Peyer's patch (tissue), 4 donors: ENCODE data around the gene RNF157. TPM values are rescaled to one million over a fixed set of nuclear protein-coding genes. Genes with fewer than 3 reads are reported as not detected.

Experiments
- DNase-seq, 3 donors: peaks; one replicate each; pipeline ENCODE4 v3.0.0-alpha.2; 2017 to 2019
- H3K27ac ChIP-seq, 4 donors: fragments of 200-600 bp; sonication (generic); one replicate each; pipeline ENCODE4 v1.5.1; 2016 to 2019
- H3K27me3 ChIP-seq, 2 donors: fragments of 200-600 bp; sonication (generic); one replicate each; pipeline ENCODE4 v1.5.1; 2019
- H3K36me3 ChIP-seq, 3 donors: fragments of 200-600 bp; sonication (generic); one replicate each; pipeline ENCODE4 v1.5.1; 2016 to 2019
- H3K4me1 ChIP-seq, 4 donors: fragments of 200-600 bp; sonication (generic); one replicate each; pipeline ENCODE4 v1.5.1; 2016 to 2019
- H3K4me3 ChIP-seq, 4 donors: fragments of 200-600 bp; sonication (generic); 1 replicate in 3 of 4; 2 replicates in 1 of 4; pipeline ENCODE4 v1.5.1; 2016 to 2019; ENCODE audit warnings: mild to moderate bottlenecking in 1 of 4
- H3K9me3 ChIP-seq, 4 donors: fragments of 200-600 bp; sonication (generic); one replicate each; pipeline ENCODE4 v1.5.1; 2016 to 2019; ENCODE audit warnings: mild to moderate bottlenecking in 1 of 4
- POLR2A ChIP-seq, 2 donors: fragments of 450-650 bp; IDR thresholded peaks; one replicate each; pipeline ENCODE4 v1.5.1; 2017; ENCODE audit warnings: antibody characterized with exemption in 2 of 2, mild to moderate bottlenecking in 2 of 2, moderate library complexity in 2 of 2
- total RNA-seq, 4 donors: library from RNA; depleted of rRNA; stranded (reverse); fragments of >200 nt; gene quantifications; one replicate each; pipeline ENCODE4 v1.1.0, GENCODE V29; 2016
- TF ChIP-seq, protein P1 (sequence below), 6 experiments: fragments of 450-650 bp in 4 of 6; fragments of 200-600 bp in 2 of 6; sonication (generic) in 1 of 6; IDR thresholded peaks; one replicate each; pipeline ENCODE4 v1.5.1; 2017 to 2019; ENCODE audit warnings: antibody characterized with exemption in 6 of 6, mild to moderate bottlenecking in 3 of 6, moderate library complexity in 1 of 6

Gene RNF157
- total RNA-seq, 4 donors from 2014 or later = 73.4 to 115 (median 106) TPM

GRCh38 chr17:76147211-76148014 lies 92.9 kb downstream of the RNF157 start:
- Histone ChIP-seq H3K27me3 (no peaks in the 10 kb centered on the region), H3K36me3 (no peaks in the 10 kb centered on the region), H3K27ac (no peak overlapping the region), H3K4me1 (peaks cover 0 to 19% (median 7%) of the 10 kb centered on the region in 4 donors), H3K4me3 (no peak overlapping the region), H3K9me3 (no peaks in the 10 kb centered on the region)
- TF ChIP-seq, protein P1, sequence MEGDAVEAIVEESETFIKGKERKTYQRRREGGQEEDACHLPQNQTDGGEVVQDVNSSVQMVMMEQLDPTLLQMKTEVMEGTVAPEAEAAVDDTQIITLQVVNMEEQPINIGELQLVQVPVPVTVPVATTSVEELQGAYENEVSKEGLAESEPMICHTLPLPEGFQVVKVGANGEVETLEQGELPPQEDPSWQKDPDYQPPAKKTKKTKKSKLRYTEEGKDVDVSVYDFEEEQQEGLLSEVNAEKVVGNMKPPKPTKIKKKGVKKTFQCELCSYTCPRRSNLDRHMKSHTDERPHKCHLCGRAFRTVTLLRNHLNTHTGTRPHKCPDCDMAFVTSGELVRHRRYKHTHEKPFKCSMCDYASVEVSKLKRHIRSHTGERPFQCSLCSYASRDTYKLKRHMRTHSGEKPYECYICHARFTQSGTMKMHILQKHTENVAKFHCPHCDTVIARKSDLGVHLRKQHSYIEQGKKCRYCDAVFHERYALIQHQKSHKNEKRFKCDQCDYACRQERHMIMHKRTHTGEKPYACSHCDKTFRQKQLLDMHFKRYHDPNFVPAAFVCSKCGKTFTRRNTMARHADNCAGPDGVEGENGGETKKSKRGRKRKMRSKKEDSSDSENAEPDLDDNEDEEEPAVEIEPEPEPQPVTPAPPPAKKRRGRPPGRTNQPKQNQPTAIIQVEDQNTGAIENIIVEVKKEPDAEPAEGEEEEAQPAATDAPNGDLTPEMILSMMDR (IDR thresholded peaks at IDR 0.05) = peak; percentile 17 to 33 (median 25)
- no peak for TF ChIP-seq POLR2A (IDR thresholded peaks at IDR 0.05)
- DNase-seq = peak in 2 of 3 donors; percentile 39 to 42

- TF ChIP-seq, protein P1 (IDR thresholded peaks at IDR 0.05) = no peak
- TF ChIP-seq POLR2A (IDR thresholded peaks at IDR 0.05) = no peak
- Histone ChIP-seq H3K9me3 (no peaks in the 10 kb centered on the region), H3K4me3 (no peak overlapping the region), H3K27ac (peak overlapping the region; percentile 61 to 82 (median 74)), H3K4me1 (peaks cover 3 to 24% (median 10%) of the 10 kb centered on the region in 4 donors), H3K36me3 (no peaks in the 10 kb centered on the region), H3K27me3 (no peaks in the 10 kb centered on the region)
- peak in 2 of 3 donors; percentile 43 for DNase-seq
Observed at GRCh38 chr17:76146053-76146851, 94.0 kb downstream of the RNF157 start.

DNA sequence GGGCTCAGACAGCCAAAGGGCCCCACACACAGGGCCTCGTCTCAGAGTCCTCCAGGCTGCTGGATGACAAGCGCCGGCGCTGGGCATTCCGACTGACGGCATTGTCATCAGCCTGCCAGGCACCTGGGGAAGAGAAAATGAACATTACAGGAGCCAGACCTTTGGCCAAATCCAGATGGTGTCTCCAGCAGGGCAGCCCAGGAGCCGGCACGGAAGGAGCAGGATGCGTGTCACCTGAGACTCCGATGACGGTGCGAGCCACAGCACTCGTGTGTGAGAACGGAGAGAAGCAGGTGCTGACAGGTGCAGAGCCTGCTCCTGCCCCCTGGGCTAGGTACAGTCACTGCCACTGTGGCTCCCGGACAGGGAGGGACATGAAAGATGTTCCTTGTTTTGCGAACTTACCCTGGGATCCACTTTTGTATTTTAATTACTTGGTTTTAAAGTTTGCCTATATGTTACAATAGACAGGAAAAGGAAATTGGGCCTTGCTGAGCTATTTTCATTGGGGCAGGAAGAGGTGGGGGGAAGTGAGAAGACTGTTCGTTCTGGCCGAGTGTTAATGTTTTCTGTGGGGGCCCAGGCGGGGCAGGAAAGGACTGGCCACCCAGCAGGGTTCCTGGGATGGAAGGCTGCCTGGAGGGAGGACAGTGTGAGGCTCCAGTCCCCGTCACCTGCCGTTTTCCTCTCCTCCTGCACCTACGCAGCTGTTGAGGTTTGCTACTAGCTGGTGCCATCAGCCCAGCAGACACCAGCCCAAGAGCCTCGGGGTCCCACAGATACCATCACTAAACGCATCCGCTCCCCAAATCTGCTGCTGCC lies 94.9 kb downstream of the RNF157 start:
- no peaks in the 10 kb centered on the region for H3K27me3 ChIP-seq
- no peaks in the 10 kb centered on the region for H3K9me3 ChIP-seq
- no peak for TF ChIP-seq POLR2A (IDR thresholded peaks at IDR 0.05)
- TF ChIP-seq, protein P1 (IDR thresholded peaks at IDR 0.05) = no peak
- peak overlapping the region in 1 of 4 donors; percentile 12 for H3K4me3 ChIP-seq
- H3K4me1 ChIP-seq = peaks cover 6 to 32% (median 14%) of the 10 kb centered on the region in 4 donors
- H3K27ac ChIP-seq = peak overlapping the region; percentile 61 to 82 (median 74)
- peak; percentile 51 to 84 (median 78) for DNase-seq
- H3K36me3 ChIP-seq = no peaks in the 10 kb centered on the region

DNA sequence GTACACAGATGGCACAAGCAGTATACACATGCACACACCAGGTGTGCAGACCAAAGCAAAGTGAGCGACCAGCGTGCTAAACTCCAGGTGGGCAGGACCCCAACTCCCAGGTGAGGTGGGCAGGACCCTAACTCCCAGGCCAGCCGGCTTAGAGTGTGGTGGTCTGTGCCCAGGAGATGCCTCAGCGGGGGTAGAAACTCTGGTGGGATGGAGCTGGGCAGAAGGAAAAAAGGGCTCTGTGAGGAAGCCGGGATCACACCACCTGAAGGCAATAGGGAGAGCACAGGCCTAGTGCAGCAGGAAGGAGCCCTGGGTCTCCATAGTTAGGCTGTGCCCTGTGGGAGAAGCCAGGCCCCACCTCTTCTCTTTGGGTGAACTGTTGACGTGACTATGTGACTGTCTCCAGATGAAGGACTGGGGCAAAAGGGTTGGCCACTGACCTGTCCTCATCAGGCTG lies 97.7 kb downstream of the RNF157 start:
- Histone ChIP-seq H3K9me3 (no peaks in the 10 kb centered on the region), H3K27me3 (peaks cover 0 to 13% of the 10 kb centered on the region in 2 donors), H3K4me3 (no peak overlapping the region), H3K4me1 (peaks cover 9 to 39% (median 21%) of the 10 kb centered on the region in 4 donors), H3K36me3 (no peaks in the 10 kb centered on the region), H3K27ac (no peak overlapping the region)
- peak in 2 of 3 donors; percentile 40 for DNase-seq
- no peak for TF ChIP-seq POLR2A (IDR thresholded peaks at IDR 0.05)
- TF ChIP-seq, protein P1 (IDR thresholded peaks at IDR 0.05) = no peak

GRCh38 chr17:76142039-76142584 lies 98.2 kb downstream of the RNF157 start:
- Histone ChIP-seq H3K9me3 (no peaks in the 10 kb centered on the region), H3K4me3 (no peak overlapping the region), H3K27me3 (peaks cover 0 to 15% of the 10 kb centered on the region in 2 donors), H3K27ac (no peak overlapping the region), H3K4me1 (peaks cover 9 to 39% (median 21%) of the 10 kb centered on the region in 4 donors), H3K36me3 (no peaks in the 10 kb centered on the region)
- DNase-seq = peak in 2 of 3 donors; percentile 36 to 42
- no peak for TF ChIP-seq POLR2A (IDR thresholded peaks at IDR 0.05)
- TF ChIP-seq, protein P1 (IDR thresholded peaks at IDR 0.05) = no peak
